SJCRH30 (cell line): ENCODE data around the gene CAPS2. TPM values are rescaled to one million over a fixed set of nuclear protein-coding genes. Genes with fewer than 3 reads are reported as not detected.
"Not testable (repeated sequence)": the region's sequence is repeated elsewhere in the genome, so short reads cannot be mapped to it uniquely, and the experiment has no call there.

Experiments
- DNase-seq, 2 experiments: peaks; one replicate each; pipeline ENCODE4 v3.0.0-alpha.2; 2015 to 2020
- H3K27ac ChIP-seq: fragments of 250-450 bp; sonication (Bioruptor Pico); 2 replicates; pipeline ENCODE4 v1.5.1; 2020; ENCODE audit warnings: mild to moderate bottlenecking, moderate library complexity
- H3K27me3 ChIP-seq: fragments of 250-450 bp; sonication (Bioruptor Pico); 2 replicates; pipeline ENCODE4 v1.5.1; 2020; ENCODE audit warnings: mild to moderate bottlenecking, moderate library complexity
- H3K36me3 ChIP-seq: fragments of 250-450 bp; sonication (Bioruptor Pico); 2 replicates; pipeline ENCODE4 v1.5.1; 2020; ENCODE audit warnings: mild to moderate bottlenecking, moderate library complexity
- H3K4me1 ChIP-seq: fragments of 250-450 bp; sonication (Bioruptor Pico); 2 replicates; pipeline ENCODE4 v1.5.1; 2020; ENCODE audit warnings: mild to moderate bottlenecking, moderate library complexity
- H3K4me3 ChIP-seq: fragments of 250-450 bp; sonication (Bioruptor Pico); 2 replicates; pipeline ENCODE4 v1.5.1; 2020; ENCODE audit warnings: mild to moderate bottlenecking, moderate library complexity
- H3K9me3 ChIP-seq: fragments of 250-450 bp; sonication (Bioruptor Pico); replicated peaks from 2 replicates; pipeline ENCODE4 v1.5.1; 2020; ENCODE audit warnings: mild to moderate bottlenecking, moderate library complexity
- total RNA-seq: library from RNA; depleted of rRNA; stranded (reverse); fragments of >200 nt; shearing (Covaris generic); gene quantifications from 2 replicates; pipeline ENCODE4 v1.2.3, GENCODE V29; 2014; rRNA removed

The CAPS2 gene
- 0.71 and 1.1 TPM in 2 replicates for total RNA-seq

GRCh38 chr12:75329918-75330826 is at the start of gene CAPS2:
Gene CAPS2 (minus strand): TSS chr12:75330324. CDS start chr12:75326498, 3,826 bp downstream.
- DNase-seq: peak; percentile 83 to 88
- no peaks in the 10 kb centered on the region for H3K36me3 ChIP-seq
- no peaks in the 10 kb centered on the region for H3K27me3 ChIP-seq
- no peaks in the 10 kb centered on the region for H3K9me3 ChIP-seq
- peak within 1 kb of the TSS; percentile 70 for H3K4me3 ChIP-seq
- H3K4me1 ChIP-seq: no peaks in the 10 kb centered on the region; the same call in 1 of the 2 replicates
- H3K27ac ChIP-seq: peak within 1 kb of the TSS; percentile 58

GRCh38 chr12:75378354-75378753 is 48.2 kb upstream of the CAPS2 start:
- Histone ChIP-seq H3K27me3 (no peaks in the 10 kb centered on the region), H3K4me1 (peaks cover 14% of the 10 kb centered on the region), H3K27ac (no peak overlapping the region), H3K36me3 (no peaks in the 10 kb centered on the region), H3K9me3 (peaks cover under 1% of the 10 kb centered on the region; the same call in 1 of the 2 replicates), H3K4me3 (no peak overlapping the region)
- no peak for DNase-seq

DNA sequence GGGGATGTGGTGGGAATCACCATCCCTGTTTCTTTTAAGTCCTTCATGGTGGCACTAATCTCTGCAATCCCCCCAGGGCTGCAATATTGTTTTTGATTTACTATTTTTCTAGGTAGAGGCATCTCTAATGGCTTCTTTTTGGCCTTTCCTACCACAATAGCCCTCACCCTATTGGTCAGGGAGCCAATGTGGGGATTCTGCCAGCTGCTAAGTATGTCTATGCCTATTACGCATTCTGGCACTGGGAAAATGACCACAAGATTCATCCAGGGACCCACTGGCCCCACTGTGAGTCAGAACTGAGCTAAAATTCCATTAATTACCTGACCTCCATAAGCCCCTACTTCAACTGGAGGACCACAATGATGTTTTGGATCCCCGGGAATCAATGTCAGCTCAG is 44.8 kb upstream of the CAPS2 start:
- Histone ChIP-seq H3K4me1 (peaks cover 14% of the 10 kb centered on the region), H3K27me3 (no peaks in the 10 kb centered on the region), H3K36me3 (no peaks in the 10 kb centered on the region), H3K9me3 (peaks cover 3% of the 10 kb centered on the region; the same call in 1 of the 2 replicates), H3K4me3 (no peak overlapping the region), H3K27ac (peak overlapping the region; percentile 38)
- DNase-seq: peak; percentile 66 to 76

DNA sequence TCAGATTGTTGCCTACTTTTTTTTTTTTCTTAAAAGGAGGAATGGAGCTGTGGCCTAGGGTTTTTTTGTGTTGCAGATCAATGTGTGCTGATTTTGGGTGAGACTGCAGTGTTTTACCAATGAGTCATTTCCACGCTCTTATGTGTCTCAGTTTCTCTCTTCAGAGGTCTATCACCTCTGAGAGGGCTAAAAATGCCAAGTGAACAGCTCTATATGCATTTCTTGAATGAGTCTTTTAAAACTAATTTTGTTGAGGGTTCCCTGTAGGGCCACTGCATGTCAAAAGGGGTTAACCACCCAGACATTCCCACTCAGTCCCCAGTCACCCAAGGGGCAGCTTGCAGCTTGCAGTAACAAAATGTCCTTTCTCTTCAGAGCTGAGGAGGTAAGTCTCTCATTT is 36.5 kb upstream of the CAPS2 start:
- Histone ChIP-seq H3K27ac (no peak overlapping the region; the same call in 1 of the 2 replicates), H3K4me3 (no peak overlapping the region), H3K9me3 (0 out of 2 replicates have a peak, but pooled peaks cover 3% of the 10 kb centered on the region), H3K27me3 (no peaks in the 10 kb centered on the region), H3K4me1 (peaks cover 32% of the 10 kb centered on the region), H3K36me3 (no peaks in the 10 kb centered on the region)
- DNase-seq: peak in 1 of 2 experiments; percentile 8

DNA sequence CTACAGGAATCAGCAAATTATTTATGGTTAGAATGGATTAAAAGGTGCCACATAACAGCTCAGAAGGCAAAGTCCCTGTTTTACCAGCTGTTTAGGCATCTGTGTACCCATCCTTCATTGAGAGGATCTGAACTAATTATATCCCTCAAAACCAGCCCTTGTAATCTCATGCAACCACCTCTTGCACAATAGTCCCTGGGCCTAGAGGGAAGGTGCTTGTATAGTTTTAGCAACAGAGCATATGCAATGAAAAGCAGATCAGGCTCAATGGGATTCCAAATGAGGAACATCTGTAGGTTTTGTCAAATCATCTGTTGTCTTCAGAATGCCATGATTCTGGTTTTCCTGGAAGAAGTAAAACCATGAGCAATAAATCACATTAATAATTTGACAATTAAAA is 34.8 kb upstream of the CAPS2 start:
- Histone ChIP-seq H3K9me3 (0 out of 2 replicates have a peak, but pooled peaks cover 3% of the 10 kb centered on the region), H3K27ac (peak overlapping the region; percentile 82), H3K36me3 (no peaks in the 10 kb centered on the region), H3K4me1 (peaks cover 32% of the 10 kb centered on the region), H3K27me3 (no peaks in the 10 kb centered on the region), H3K4me3 (no peak overlapping the region)
- peak; percentile 80 to 95 for DNase-seq

DNA sequence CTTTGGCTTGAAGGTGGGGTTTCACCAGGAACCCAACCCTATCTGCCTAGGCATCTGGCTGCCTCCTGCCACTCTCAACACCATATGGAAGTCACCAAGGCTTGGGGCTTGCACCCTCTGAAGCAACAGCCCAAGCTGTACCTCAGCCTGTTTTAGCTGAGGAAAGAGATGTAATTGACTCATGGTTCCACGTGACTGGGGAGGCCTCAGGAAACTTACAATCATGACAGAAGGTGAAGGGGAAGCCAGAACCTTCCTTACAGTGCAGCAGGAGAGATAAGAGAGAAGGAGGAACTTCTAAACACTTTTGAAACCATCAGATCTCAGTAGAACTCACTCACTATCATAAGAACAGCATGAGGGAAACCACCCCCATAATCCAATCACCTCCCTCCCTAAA is 31.3 kb upstream of the CAPS2 start:
- DNase-seq: no peak

GRCh38 chr12:75360920-75361319 is 30.8 kb upstream of the CAPS2 start:
- Histone ChIP-seq H3K27me3 (no peaks in the 10 kb centered on the region), H3K36me3 (no peaks in the 10 kb centered on the region), H3K4me1 (peaks cover 22% of the 10 kb centered on the region), H3K27ac (no peak overlapping the region), H3K9me3 (0 out of 2 replicates have a peak, but pooled peaks cover 3% of the 10 kb centered on the region), H3K4me3 (no peak overlapping the region)
- no peak for DNase-seq

More for the DNA sequence above, 31.3 kb upstream of the CAPS2 start:
- Histone ChIP-seq H3K27me3 (no peaks in the 10 kb centered on the region), H3K4me1 (peaks cover 27% of the 10 kb centered on the region), H3K36me3 (no peaks in the 10 kb centered on the region), H3K27ac (no peak overlapping the region), H3K9me3 (0 out of 2 replicates have a peak, but pooled peaks cover 3% of the 10 kb centered on the region), H3K4me3 (no peak overlapping the region)

- no peaks in the 10 kb centered on the region for H3K27me3 ChIP-seq
- H3K4me3 ChIP-seq: no peak overlapping the region
- no peaks in the 10 kb centered on the region for H3K4me1 ChIP-seq
- no peaks in the 10 kb centered on the region for H3K36me3 ChIP-seq
- peaks cover 6% of the 10 kb centered on the region; the same call in 1 of the 2 replicates for H3K9me3 ChIP-seq
- DNase-seq: no peak
- H3K27ac ChIP-seq: no peak overlapping the region
These were observed 23.9 kb upstream of the CAPS2 start for GRCh38 chr12:75354011-75354410.

GRCh38 chr12:75350413-75350812 is 20.3 kb upstream of the CAPS2 start:
- H3K4me1 ChIP-seq: no peaks in the 10 kb centered on the region
- no peaks in the 10 kb centered on the region for H3K36me3 ChIP-seq
- H3K4me3 ChIP-seq: no peak overlapping the region
- peaks cover 4% of the 10 kb centered on the region; the same call in 1 of the 2 replicates for H3K9me3 ChIP-seq
- H3K27me3 ChIP-seq: no peaks in the 10 kb centered on the region
- DNase-seq: no peak
- H3K27ac ChIP-seq: no peak overlapping the region

DNA sequence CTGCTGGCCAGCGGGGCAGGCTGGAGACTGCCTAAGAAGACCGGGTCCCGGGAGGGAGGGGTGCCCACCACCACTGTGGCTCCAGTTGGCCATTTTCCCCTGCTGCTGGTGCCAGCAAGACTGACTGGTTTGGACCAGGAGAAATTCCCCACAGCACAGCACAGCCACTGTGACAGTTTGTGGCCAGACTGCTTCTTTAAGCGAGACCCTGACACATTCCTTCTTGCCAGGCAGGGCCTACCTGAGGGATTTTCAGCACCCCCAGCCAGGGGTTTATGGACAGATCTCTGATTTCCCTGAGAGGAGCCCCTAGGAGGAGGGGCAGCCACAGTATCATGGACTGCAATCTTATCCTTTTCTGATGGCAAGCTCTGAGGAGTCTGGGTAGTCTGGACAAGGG is 19.8 kb upstream of the CAPS2 start:
- Histone ChIP-seq H3K36me3 (no peaks in the 10 kb centered on the region), H3K27me3 (no peaks in the 10 kb centered on the region), H3K4me1 (no peaks in the 10 kb centered on the region), H3K4me3 (no peak overlapping the region), H3K9me3 (no peaks in the 10 kb centered on the region; the same call in 1 of the 2 replicates), H3K27ac (no peak overlapping the region)
- no peak for DNase-seq

DNA sequence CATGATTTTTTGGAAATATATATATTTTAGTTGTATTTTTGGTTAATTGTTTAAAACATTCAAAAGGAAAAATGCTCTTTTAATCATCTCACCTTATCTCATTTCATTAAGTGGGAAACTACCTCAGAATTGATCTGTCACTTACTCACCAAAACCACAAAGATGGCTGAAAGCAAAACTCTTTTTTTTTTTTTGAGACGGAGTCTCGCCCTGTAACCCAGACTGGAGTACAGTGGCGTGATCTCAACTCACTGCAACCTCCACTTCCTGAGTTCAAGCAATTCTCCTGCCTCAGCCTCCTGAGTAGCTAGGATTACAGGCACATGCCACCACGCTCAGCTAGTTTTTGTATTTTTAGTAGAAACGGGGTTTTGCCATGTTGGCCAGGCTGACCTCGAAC is 16.1 kb upstream of the CAPS2 start:
- H3K4me1 ChIP-seq, H3K4me3 ChIP-seq, H3K27ac ChIP-seq, H3K27me3 ChIP-seq, H3K36me3 ChIP-seq, H3K9me3 ChIP-seq, DNase-seq: not testable (repeated sequence)

GRCh38 chr12:75345531-75345930 is 15.4 kb upstream of the CAPS2 start:
- Histone ChIP-seq H3K27ac (no peak overlapping the region), H3K27me3 (no peaks in the 10 kb centered on the region), H3K9me3 (no peaks in the 10 kb centered on the region), H3K4me3 (no peak overlapping the region), H3K36me3 (no peaks in the 10 kb centered on the region), H3K4me1 (no peaks in the 10 kb centered on the region)
- no peak for DNase-seq

- H3K36me3 ChIP-seq: no peaks in the 10 kb centered on the region
- DNase-seq: no peak
- H3K4me3 ChIP-seq: no peak overlapping the region
- no peak overlapping the region for H3K27ac ChIP-seq
- H3K27me3 ChIP-seq: no peaks in the 10 kb centered on the region
- H3K9me3 ChIP-seq: no peaks in the 10 kb centered on the region
- no peaks in the 10 kb centered on the region for H3K4me1 ChIP-seq
These were observed 11.7 kb upstream of the CAPS2 start for GRCh38 chr12:75341873-75342272.

GRCh38 chr12:75337905-75338304 is 7.8 kb upstream of the CAPS2 start:
- no peaks in the 10 kb centered on the region for H3K9me3 ChIP-seq
- H3K36me3 ChIP-seq: no peaks in the 10 kb centered on the region
- H3K27ac ChIP-seq: no peak overlapping the region

GRCh38 chr12:75334384-75335030 is 4.4 kb upstream of the CAPS2 start, which contains the start of gene GLIPR1L1:
Gene GLIPR1L1 (plus strand): TSS chr12:75334670. CDS start chr12:75334729, 59 bp downstream.
- Histone ChIP-seq H3K4me1 (no peaks in the 10 kb centered on the region; the same call in 1 of the 2 replicates), H3K4me3 (no peak within 1 kb of the TSS), H3K36me3 (no peaks in the 10 kb centered on the region), H3K9me3 (no peaks in the 10 kb centered on the region), H3K27me3 (no peaks in the 10 kb centered on the region), H3K27ac (no peak within 1 kb of the TSS)
- DNase-seq: peak; percentile 36 to 66

More at GRCh38 chr12:75337905-75338304, 7.8 kb upstream of the CAPS2 start:
- no peak for DNase-seq
- H3K27me3 ChIP-seq: no peaks in the 10 kb centered on the region
- H3K4me1 ChIP-seq: no peaks in the 10 kb centered on the region
- no peak overlapping the region for H3K4me3 ChIP-seq
